HEK293 (cell line): Measurements from ENCODE around the gene HDLBP.

Experiments used
- ZFP41 ChIP-seq: fragments of 450-650 bp; formaldehyde crosslinking; IDR thresholded peaks from 2 replicates; pipeline ENCODE4 v1.5.1; 2016; ENCODE audit warnings: missing biosample characterization, missing genetic modification characterization, borderline replicate concordance
- ZNF837 ChIP-seq: fragments of 450-650 bp; formaldehyde crosslinking; IDR thresholded peaks from 2 replicates; pipeline ENCODE4 v1.5.1; 2016; ENCODE audit warnings: missing biosample characterization, missing genetic modification characterization
- TF ChIP-seq, protein P1 (sequence below): fragments of 450-650 bp; formaldehyde crosslinking; IDR thresholded peaks from 2 replicates; pipeline ENCODE4 v1.5.1; 2016; ENCODE audit warnings: missing biosample characterization, missing genetic modification characterization
- TF ChIP-seq, protein P2 (sequence below): fragments of 450-650 bp; formaldehyde crosslinking; IDR thresholded peaks from 2 replicates; pipeline ENCODE4 v1.5.1; 2017; ENCODE audit warnings: missing biosample characterization, missing genetic modification characterization

DNA sequence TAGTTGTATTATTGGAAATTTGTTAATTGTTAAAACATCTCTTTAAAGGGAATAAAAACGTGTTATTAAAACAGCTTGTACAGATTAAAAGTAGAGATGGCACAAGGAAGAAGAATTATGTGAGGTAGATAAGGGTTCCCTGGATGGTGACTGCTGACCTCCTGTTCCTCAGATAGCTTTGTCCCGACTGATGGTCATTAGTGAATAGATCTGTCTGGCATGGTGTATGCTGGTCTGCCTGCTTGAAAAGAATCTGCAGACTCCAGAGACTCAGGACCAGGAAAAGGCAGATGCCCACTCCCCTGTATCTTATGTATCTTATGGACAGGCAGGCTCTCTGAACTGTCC, 35.0 kb upstream of the HDLBP start:
- TF ChIP-seq, protein P1, sequence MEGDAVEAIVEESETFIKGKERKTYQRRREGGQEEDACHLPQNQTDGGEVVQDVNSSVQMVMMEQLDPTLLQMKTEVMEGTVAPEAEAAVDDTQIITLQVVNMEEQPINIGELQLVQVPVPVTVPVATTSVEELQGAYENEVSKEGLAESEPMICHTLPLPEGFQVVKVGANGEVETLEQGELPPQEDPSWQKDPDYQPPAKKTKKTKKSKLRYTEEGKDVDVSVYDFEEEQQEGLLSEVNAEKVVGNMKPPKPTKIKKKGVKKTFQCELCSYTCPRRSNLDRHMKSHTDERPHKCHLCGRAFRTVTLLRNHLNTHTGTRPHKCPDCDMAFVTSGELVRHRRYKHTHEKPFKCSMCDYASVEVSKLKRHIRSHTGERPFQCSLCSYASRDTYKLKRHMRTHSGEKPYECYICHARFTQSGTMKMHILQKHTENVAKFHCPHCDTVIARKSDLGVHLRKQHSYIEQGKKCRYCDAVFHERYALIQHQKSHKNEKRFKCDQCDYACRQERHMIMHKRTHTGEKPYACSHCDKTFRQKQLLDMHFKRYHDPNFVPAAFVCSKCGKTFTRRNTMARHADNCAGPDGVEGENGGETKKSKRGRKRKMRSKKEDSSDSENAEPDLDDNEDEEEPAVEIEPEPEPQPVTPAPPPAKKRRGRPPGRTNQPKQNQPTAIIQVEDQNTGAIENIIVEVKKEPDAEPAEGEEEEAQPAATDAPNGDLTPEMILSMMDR (tag by site-specific recombination) = no peak
- TF ChIP-seq ZFP41 (tag by site-specific recombination) (no peak), ZNF837 (no peak)
- TF ChIP-seq, protein P2, sequence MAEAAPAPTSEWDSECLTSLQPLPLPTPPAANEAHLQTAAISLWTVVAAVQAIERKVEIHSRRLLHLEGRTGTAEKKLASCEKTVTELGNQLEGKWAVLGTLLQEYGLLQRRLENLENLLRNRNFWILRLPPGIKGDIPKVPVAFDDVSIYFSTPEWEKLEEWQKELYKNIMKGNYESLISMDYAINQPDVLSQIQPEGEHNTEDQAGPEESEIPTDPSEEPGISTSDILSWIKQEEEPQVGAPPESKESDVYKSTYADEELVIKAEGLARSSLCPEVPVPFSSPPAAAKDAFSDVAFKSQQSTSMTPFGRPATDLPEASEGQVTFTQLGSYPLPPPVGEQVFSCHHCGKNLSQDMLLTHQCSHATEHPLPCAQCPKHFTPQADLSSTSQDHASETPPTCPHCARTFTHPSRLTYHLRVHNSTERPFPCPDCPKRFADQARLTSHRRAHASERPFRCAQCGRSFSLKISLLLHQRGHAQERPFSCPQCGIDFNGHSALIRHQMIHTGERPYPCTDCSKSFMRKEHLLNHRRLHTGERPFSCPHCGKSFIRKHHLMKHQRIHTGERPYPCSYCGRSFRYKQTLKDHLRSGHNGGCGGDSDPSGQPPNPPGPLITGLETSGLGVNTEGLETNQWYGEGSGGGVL (tag by site-specific recombination) = no peak
